ENCODE data around the gene ANKRD26.
"Not testable (repeated sequence)": the region's sequence is repeated elsewhere in the genome, so short reads cannot be mapped to it uniquely, and the experiment has no call there.

The ANKRD26 gene

GRCh38 chr10:27052656-27053055, 47.6 kb downstream of the ANKRD26 start:
- H3K9me3 Mint-ChIP-seq, result no peaks in the 10 kb centered on the region
- H3K4me3 Mint-ChIP-seq, result no peak overlapping the region
- H3K27me3 Mint-ChIP-seq, result no peaks in the 10 kb centered on the region
- H3K27ac Mint-ChIP-seq, result no peak overlapping the region
- H3K36me3 Mint-ChIP-seq (ENCODE audit: low read depth), result no peaks in the 10 kb centered on the region
- H3K4me1 Mint-ChIP-seq (ENCODE audit: low read depth), result no peaks in the 10 kb centered on the region

GRCh38 chr10:27045247-27045646, 55.0 kb downstream of the ANKRD26 start:
- not testable (repeated sequence) for H3K4me3 Mint-ChIP-seq; H3K27ac Mint-ChIP-seq; H3K27me3 Mint-ChIP-seq; H3K9me3 Mint-ChIP-seq; H3K4me1 Mint-ChIP-seq (ENCODE audit: low read depth)
- H3K36me3 Mint-ChIP-seq (ENCODE audit: low read depth), result peaks cover 28% of the 10 kb centered on the region

GRCh38 chr10:27041196-27041595, 59.1 kb downstream of the ANKRD26 start:
- H3K27ac Mint-ChIP-seq, result no peak overlapping the region
- H3K4me3 Mint-ChIP-seq, result no peak overlapping the region
- H3K36me3 Mint-ChIP-seq (ENCODE audit: low read depth), result peaks cover 45% of the 10 kb centered on the region
- H3K27me3 Mint-ChIP-seq, result no peaks in the 10 kb centered on the region
- no peaks in the 10 kb centered on the region for H3K9me3 Mint-ChIP-seq
- H3K4me1 Mint-ChIP-seq (ENCODE audit: low read depth), result no peaks in the 10 kb centered on the region

GRCh38 chr10:27038168-27038567, 62.1 kb downstream of the ANKRD26 start:
- Mint-ChIP-seq H3K27me3 (no peaks in the 10 kb centered on the region), H3K4me1 (ENCODE audit: low read depth) (peaks cover 9% of the 10 kb centered on the region), H3K4me3 (no peak overlapping the region), H3K36me3 (ENCODE audit: low read depth) (peaks cover 44% of the 10 kb centered on the region), H3K9me3 (no peaks in the 10 kb centered on the region), H3K27ac (no peak overlapping the region)

- Mint-ChIP-seq H3K27me3 (no peaks in the 10 kb centered on the region), H3K9me3 (no peaks in the 10 kb centered on the region), H3K36me3 (ENCODE audit: low read depth) (peaks cover 27% of the 10 kb centered on the region), H3K27ac (no peak overlapping the region), H3K4me1 (ENCODE audit: low read depth) (peaks cover 11% of the 10 kb centered on the region), H3K4me3 (no peak overlapping the region)
Observed at GRCh38 chr10:27035163-27035562, 65.1 kb downstream of the ANKRD26 start.

- Mint-ChIP-seq H3K9me3 (no peaks in the 10 kb centered on the region), H3K4me1 (ENCODE audit: low read depth) (peaks cover 8% of the 10 kb centered on the region), H3K4me3 (no peak overlapping the region), H3K27me3 (no peaks in the 10 kb centered on the region), H3K36me3 (ENCODE audit: low read depth) (peaks cover 12% of the 10 kb centered on the region), H3K27ac (no peak overlapping the region)
Observed at GRCh38 chr10:27030060-27030459, 70.2 kb downstream of the ANKRD26 start.

- Mint-ChIP-seq H3K4me3 (no peak overlapping the region), H3K27me3 (no peaks in the 10 kb centered on the region), H3K4me1 (ENCODE audit: low read depth) (peaks cover 10% of the 10 kb centered on the region), H3K9me3 (no peaks in the 10 kb centered on the region), H3K27ac (no peak overlapping the region), H3K36me3 (ENCODE audit: low read depth) (peaks cover 22% of the 10 kb centered on the region)
Observed at GRCh38 chr10:27022048-27022447, 78.2 kb downstream of the ANKRD26 start.

GRCh38 chr10:27020243-27020642, 80.1 kb downstream of the ANKRD26 start:
- Mint-ChIP-seq H3K4me1 (ENCODE audit: low read depth) (peaks cover 10% of the 10 kb centered on the region), H3K9me3 (no peaks in the 10 kb centered on the region), H3K27ac (no peak overlapping the region), H3K36me3 (ENCODE audit: low read depth) (peaks cover 22% of the 10 kb centered on the region), H3K4me3 (no peak overlapping the region), H3K27me3 (no peaks in the 10 kb centered on the region)

GRCh38 chr10:27019827-27020226, 80.5 kb downstream of the ANKRD26 start:
- peaks cover 10% of the 10 kb centered on the region for H3K4me1 Mint-ChIP-seq (ENCODE audit: low read depth)
- H3K27ac Mint-ChIP-seq, result no peak overlapping the region
- peaks cover 22% of the 10 kb centered on the region for H3K36me3 Mint-ChIP-seq (ENCODE audit: low read depth)
- H3K9me3 Mint-ChIP-seq, result no peaks in the 10 kb centered on the region
- no peak overlapping the region for H3K4me3 Mint-ChIP-seq
- no peaks in the 10 kb centered on the region for H3K27me3 Mint-ChIP-seq

- peaks cover 23% of the 10 kb centered on the region for H3K36me3 Mint-ChIP-seq (ENCODE audit: low read depth)
- no peaks in the 10 kb centered on the region for H3K27me3 Mint-ChIP-seq
- no peak overlapping the region for H3K4me3 Mint-ChIP-seq
- no peaks in the 10 kb centered on the region for H3K9me3 Mint-ChIP-seq
- H3K4me1 Mint-ChIP-seq (ENCODE audit: low read depth), result no peaks in the 10 kb centered on the region
- no peak overlapping the region for H3K27ac Mint-ChIP-seq
Observed at GRCh38 chr10:26997610-26998009, 102.7 kb downstream of the ANKRD26 start.

- Mint-ChIP-seq H3K9me3 (no peaks in the 10 kb centered on the region), H3K27me3 (no peaks in the 10 kb centered on the region), H3K4me1 (ENCODE audit: low read depth) (no peaks in the 10 kb centered on the region), H3K27ac (no peak overlapping the region), H3K36me3 (ENCODE audit: low read depth) (peaks cover 8% of the 10 kb centered on the region), H3K4me3 (no peak overlapping the region)
Observed at GRCh38 chr10:26994743-26995142, 105.6 kb downstream of the ANKRD26 start.

GRCh38 chr10:26987851-26988250, 112.4 kb downstream of the ANKRD26 start:
- H3K9me3 Mint-ChIP-seq, result no peaks in the 10 kb centered on the region
- H3K4me3 Mint-ChIP-seq, result no peak overlapping the region
- H3K27me3 Mint-ChIP-seq, result no peaks in the 10 kb centered on the region
- H3K4me1 Mint-ChIP-seq (ENCODE audit: low read depth), result no peaks in the 10 kb centered on the region
- H3K27ac Mint-ChIP-seq, result no peak overlapping the region
- H3K36me3 Mint-ChIP-seq (ENCODE audit: low read depth), result peaks cover 3% of the 10 kb centered on the region

GRCh38 chr10:26983156-26983555, 117.1 kb downstream of the ANKRD26 start:
- peaks cover 8% of the 10 kb centered on the region for H3K36me3 Mint-ChIP-seq (ENCODE audit: low read depth)

GRCh38 chr10:26982058-26982457, 118.2 kb downstream of the ANKRD26 start:
- H3K27ac Mint-ChIP-seq, result no peak overlapping the region
- H3K9me3 Mint-ChIP-seq, result no peaks in the 10 kb centered on the region
- H3K4me1 Mint-ChIP-seq (ENCODE audit: low read depth), result no peaks in the 10 kb centered on the region
- no peaks in the 10 kb centered on the region for H3K27me3 Mint-ChIP-seq
- no peak overlapping the region for H3K4me3 Mint-ChIP-seq
- H3K36me3 Mint-ChIP-seq (ENCODE audit: low read depth), result peaks cover 8% of the 10 kb centered on the region

More at GRCh38 chr10:26983156-26983555, 117.1 kb downstream of the ANKRD26 start:
- Mint-ChIP-seq H3K27me3 (no peaks in the 10 kb centered on the region), H3K27ac (no peak overlapping the region), H3K9me3 (no peaks in the 10 kb centered on the region), H3K4me1 (ENCODE audit: low read depth) (no peaks in the 10 kb centered on the region), H3K4me3 (no peak overlapping the region)

- Mint-ChIP-seq H3K4me1 (ENCODE audit: low read depth) (no peaks in the 10 kb centered on the region), H3K4me3 (no peak overlapping the region), H3K27me3 (no peaks in the 10 kb centered on the region), H3K27ac (no peak overlapping the region), H3K36me3 (ENCODE audit: low read depth) (peaks cover 8% of the 10 kb centered on the region), H3K9me3 (no peaks in the 10 kb centered on the region)
Observed at GRCh38 chr10:26981232-26981824, 119.0 kb downstream of the ANKRD26 start.

GRCh38 chr10:26978519-26978918, 121.8 kb downstream of the ANKRD26 start:
- H3K27me3 Mint-ChIP-seq, result no peaks in the 10 kb centered on the region
- no peak overlapping the region for H3K27ac Mint-ChIP-seq
- H3K9me3 Mint-ChIP-seq, result no peaks in the 10 kb centered on the region
- H3K36me3 Mint-ChIP-seq (ENCODE audit: low read depth), result peaks cover 8% of the 10 kb centered on the region
- H3K4me1 Mint-ChIP-seq (ENCODE audit: low read depth), result no peaks in the 10 kb centered on the region
- H3K4me3 Mint-ChIP-seq, result no peak overlapping the region
